Neural cell (in vitro differentiated cells): ENCODE data around the gene APBA1. TPM values are rescaled to one million over a fixed set of nuclear protein-coding genes. Genes with fewer than 3 reads are reported as not detected.

ENCODE experiments used
- H2AFZ ChIP-seq: fragments of 200-600, 300-800 bp; sonication (generic), shearing (Covaris generic); 2 replicates; pipeline ENCODE4 v1.6.0; 2014; ENCODE audit warnings: low read depth, mild to moderate bottlenecking, antibody characterized with exemption, low read length, moderate library complexity
- H3F3A ChIP-seq: fragments of 200-600 bp; shearing (Covaris generic); 2 replicates; pipeline ENCODE4 v1.6.1; 2016; ENCODE audit warnings: mild to moderate bottlenecking, moderate library complexity, mixed read lengths, antibody characterized with exemption, low read length; ENCODE audit not compliant: insufficient read depth, poor library complexity, severe bottlenecking
- H3K27ac ChIP-seq: fragments of 200-600, 300-800 bp; sonication (generic), shearing (Covaris generic); 2 replicates; pipeline ENCODE4 v1.5.1; 2014; ENCODE audit warnings: mild to moderate bottlenecking, low read length, moderate library complexity
- H3K27me3 ChIP-seq: fragments of 300-800, 200-600 bp; sonication (generic), shearing (Covaris generic); 2 replicates; pipeline ENCODE4 v1.6.0; 2014; ENCODE audit warnings: mild to moderate bottlenecking, low read depth, low read length, moderate library complexity; ENCODE audit not compliant: insufficient read depth
- H3K36me3 ChIP-seq: fragments of 300-800, 200-600 bp; sonication (generic), shearing (Covaris generic); 2 replicates; pipeline ENCODE4 v1.5.1; 2014; ENCODE audit warnings: mild to moderate bottlenecking, antibody characterized with exemption, low read length, moderate library complexity; ENCODE audit not compliant: insufficient read depth
- H3K4me2 ChIP-seq: fragments of 300-800, 200-600 bp; sonication (generic), shearing (Covaris generic); 2 replicates; pipeline ENCODE4 v1.6.0; 2014; ENCODE audit warnings: mild to moderate bottlenecking, low read length
- H3K4me3 ChIP-seq: fragments of 300-800, 200-600 bp; sonication (generic), shearing (Covaris generic); 2 replicates; pipeline ENCODE4 v1.5.1; 2014; ENCODE audit warnings: mild to moderate bottlenecking, low read length, moderate library complexity
- H3K79me2 ChIP-seq: fragments of 200-600 bp; shearing (Covaris generic); replicated peaks from 2 replicates; pipeline ENCODE4 v1.6.0; 2014; ENCODE audit warnings: mild to moderate bottlenecking, low read length, moderate library complexity; ENCODE audit not compliant: insufficient read depth
- H3K9ac ChIP-seq: fragments of 300-800, 200-600 bp; sonication (generic), shearing (Covaris generic); 2 replicates; pipeline ENCODE4 v1.6.1; 2016; ENCODE audit warnings: mild to moderate bottlenecking, low read length, mixed read lengths
- H3K9me2 ChIP-seq: fragments of 200-600 bp; shearing (Covaris generic); 2 replicates; pipeline ENCODE4 v1.6.1; 2016; ENCODE audit warnings: mild to moderate bottlenecking, low read length, mixed read lengths; ENCODE audit not compliant: insufficient read depth
- H3K9me3 ChIP-seq: fragments of 200-600, 300-800 bp; sonication (generic), shearing (Covaris generic); 2 replicates; pipeline ENCODE4 v1.6.1; 2016; ENCODE audit warnings: mild to moderate bottlenecking, mixed run types, low read length, moderate library complexity, mixed read lengths
- H4K20me1 ChIP-seq: fragments of 200-600 bp; shearing (Covaris generic); 2 replicates; pipeline ENCODE4 v1.6.1; 2016; ENCODE audit warnings: mild to moderate bottlenecking, mixed run types; ENCODE audit not compliant: insufficient read depth
- CTCF ChIP-seq: fragments of 450-650 bp; IDR thresholded peaks from 2 replicates; pipeline ENCODE4 v1.5.1; 2014; ENCODE audit warnings: antibody characterized with exemption, mild to moderate bottlenecking, moderate library complexity; ENCODE audit not compliant: poor library complexity, severe bottlenecking
- EP300 ChIP-seq: fragments of 450-650 bp; conservative IDR thresholded peaks from 2 replicates; pipeline ENCODE4 v1.6.1; 2014; ENCODE audit warnings: antibody characterized with exemption, mild to moderate bottlenecking, moderate library complexity; ENCODE audit not compliant: poor library complexity, severe bottlenecking
- EZH2 ChIP-seq: fragments of 200-600, 300-800 bp; shearing (Covaris generic), sonication (generic); IDR thresholded peaks from 2 replicates; pipeline ENCODE4 v1.6.1; 2014; ENCODE audit warnings: antibody characterized with exemption, low read length, borderline replicate concordance, mild to moderate bottlenecking; ENCODE audit not compliant: insufficient read depth, poor library complexity, severe bottlenecking
- MXI1 ChIP-seq: fragments of 450-650 bp; conservative IDR thresholded peaks from 2 replicates; pipeline ENCODE4 v1.6.1; 2014; ENCODE audit warnings: antibody characterized with exemption, mild to moderate bottlenecking; ENCODE audit not compliant: poor library complexity, severe bottlenecking
- POLR2AphosphoS5 ChIP-seq: IDR thresholded peaks from 2 replicates; pipeline ENCODE4 v1.6.1; 2012
- RAD21 ChIP-seq: fragments of 450-650 bp; conservative IDR thresholded peaks from 2 replicates; pipeline ENCODE4 v1.6.1; 2014; ENCODE audit warnings: antibody characterized with exemption, mild to moderate bottlenecking, moderate library complexity
- REST ChIP-seq: IDR thresholded peaks from 2 replicates; pipeline ENCODE4 v1.6.1; 2012; ENCODE audit warnings: borderline replicate concordance
- TAF1 ChIP-seq: IDR thresholded peaks from 2 replicates; pipeline ENCODE4 v1.6.1; 2012; ENCODE audit warnings: low read depth
- polyA plus RNA-seq: library from polyadenylated mRNA; depleted of rRNA; stranded (reverse); fragments of >200 nt; gene quantifications from 2 replicates; pipeline ENCODE4 v1.2.3, GENCODE V29; 2014

APBA1 gene
- polyA plus RNA-seq, 1 donor from 2014 or later, result 10.9 TPM

DNA sequence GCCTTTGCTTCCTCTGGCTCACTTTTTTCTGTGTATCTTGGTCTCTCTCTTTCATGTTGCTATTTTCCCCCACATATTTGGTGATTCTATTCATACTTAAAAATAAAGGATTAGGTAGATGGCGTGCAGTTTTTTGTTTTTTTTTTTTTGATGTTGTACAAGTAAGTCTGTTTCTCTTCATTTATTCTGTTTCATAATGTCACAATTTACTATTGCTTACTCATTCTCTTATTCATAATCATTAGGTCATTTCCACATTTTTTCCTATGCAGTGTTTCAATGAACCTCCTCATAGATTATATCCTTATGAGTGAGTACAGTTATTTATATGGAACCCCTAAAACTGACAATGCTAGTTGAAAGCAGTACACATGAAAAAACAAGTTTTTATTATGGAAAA, 136.3 kb downstream of the APBA1 start:
- H3K27ac ChIP-seq, result no peak overlapping the region
- H3K4me2 ChIP-seq, result no peak overlapping the region
- no peaks in the 10 kb centered on the region for H3K79me2 ChIP-seq
- H3K9ac ChIP-seq, result no peak overlapping the region
- no peaks in the 10 kb centered on the region for H3K9me3 ChIP-seq
- no peaks in the 10 kb centered on the region for H3K36me3 ChIP-seq
- no peak overlapping the region for H2AFZ ChIP-seq
- no peak overlapping the region for H3K4me3 ChIP-seq
- H3F3A ChIP-seq, result no peaks in the 10 kb centered on the region
- TF ChIP-seq MXI1 (no peak), POLR2AphosphoS5 (no peak)
- no peaks in the 10 kb centered on the region for H4K20me1 ChIP-seq
- no peaks in the 10 kb centered on the region for H3K9me2 ChIP-seq
- H3K27me3 ChIP-seq, result no peaks in the 10 kb centered on the region

DNA sequence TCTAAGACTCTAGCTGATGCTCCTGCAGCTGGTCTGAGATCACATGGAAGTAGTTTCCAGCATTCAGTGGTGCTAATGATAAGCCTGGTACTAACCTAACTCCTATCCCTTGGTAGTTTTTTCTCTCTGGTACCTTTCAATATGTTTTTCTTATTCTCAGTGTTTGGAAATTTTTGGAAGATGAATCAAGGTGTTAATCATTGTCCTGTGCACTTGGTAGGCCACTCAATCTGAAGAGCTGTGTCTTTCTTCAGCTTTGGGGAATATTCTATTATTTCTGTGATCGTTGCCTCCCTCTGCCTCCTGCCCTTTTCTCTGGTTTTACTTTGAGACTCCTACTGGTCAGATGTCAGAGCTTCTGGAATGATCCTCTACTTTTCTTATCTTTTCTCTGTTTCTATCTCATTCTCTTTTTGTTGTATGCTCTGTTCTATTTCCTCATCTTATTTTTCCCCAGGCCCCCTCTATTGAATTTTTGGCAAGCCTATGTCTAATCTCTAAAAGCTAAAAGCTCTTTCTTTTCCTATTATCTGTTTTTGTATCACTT, 136.8 kb downstream of the APBA1 start:
- H3K9ac ChIP-seq, result no peak overlapping the region
- TF ChIP-seq TAF1 (no peak), REST (no peak), EZH2 (no peak), CTCF (no peak), POLR2AphosphoS5 (no peak), EP300 (no peak), MXI1 (no peak), RAD21 (no peak)
- no peak overlapping the region for H3K4me3 ChIP-seq
- no peak overlapping the region for H3K4me2 ChIP-seq
- H2AFZ ChIP-seq, result no peak overlapping the region
- H3K9me2 ChIP-seq, result no peaks in the 10 kb centered on the region
- no peaks in the 10 kb centered on the region for H3K27me3 ChIP-seq
- H3K27ac ChIP-seq, result no peak overlapping the region
- no peaks in the 10 kb centered on the region for H3K9me3 ChIP-seq
- no peaks in the 10 kb centered on the region for H3K36me3 ChIP-seq
- no peaks in the 10 kb centered on the region for H3K79me2 ChIP-seq
- H4K20me1 ChIP-seq, result no peaks in the 10 kb centered on the region
- H3F3A ChIP-seq, result no peaks in the 10 kb centered on the region

GRCh38 chr9:69532396-69532795, 139.8 kb downstream of the APBA1 start:
- Histone ChIP-seq H3K27me3 (no peaks in the 10 kb centered on the region), H3K27ac (no peak overlapping the region), H3K79me2 (no peaks in the 10 kb centered on the region), H3K4me3 (no peak overlapping the region), H4K20me1 (no peaks in the 10 kb centered on the region), H3F3A (no peaks in the 10 kb centered on the region), H2AFZ (no peak overlapping the region), H3K9me2 (no peaks in the 10 kb centered on the region), H3K9ac (no peak overlapping the region), H3K9me3 (no peaks in the 10 kb centered on the region), H3K36me3 (no peaks in the 10 kb centered on the region), H3K4me2 (no peak overlapping the region)
- TF ChIP-seq RAD21 (no peak), REST (no peak), EZH2 (no peak), POLR2AphosphoS5 (no peak), EP300 (no peak)
